ENCODE results near the gene SSC5D. TPM values are rescaled to one million over a fixed set of nuclear protein-coding genes. Genes with fewer than 3 reads are reported as not detected.

Gene SSC5D
- total and polyA plus RNA-seq, 2 experiments from 2014 or later = 0.23 to 0.69 TPM

DNA sequence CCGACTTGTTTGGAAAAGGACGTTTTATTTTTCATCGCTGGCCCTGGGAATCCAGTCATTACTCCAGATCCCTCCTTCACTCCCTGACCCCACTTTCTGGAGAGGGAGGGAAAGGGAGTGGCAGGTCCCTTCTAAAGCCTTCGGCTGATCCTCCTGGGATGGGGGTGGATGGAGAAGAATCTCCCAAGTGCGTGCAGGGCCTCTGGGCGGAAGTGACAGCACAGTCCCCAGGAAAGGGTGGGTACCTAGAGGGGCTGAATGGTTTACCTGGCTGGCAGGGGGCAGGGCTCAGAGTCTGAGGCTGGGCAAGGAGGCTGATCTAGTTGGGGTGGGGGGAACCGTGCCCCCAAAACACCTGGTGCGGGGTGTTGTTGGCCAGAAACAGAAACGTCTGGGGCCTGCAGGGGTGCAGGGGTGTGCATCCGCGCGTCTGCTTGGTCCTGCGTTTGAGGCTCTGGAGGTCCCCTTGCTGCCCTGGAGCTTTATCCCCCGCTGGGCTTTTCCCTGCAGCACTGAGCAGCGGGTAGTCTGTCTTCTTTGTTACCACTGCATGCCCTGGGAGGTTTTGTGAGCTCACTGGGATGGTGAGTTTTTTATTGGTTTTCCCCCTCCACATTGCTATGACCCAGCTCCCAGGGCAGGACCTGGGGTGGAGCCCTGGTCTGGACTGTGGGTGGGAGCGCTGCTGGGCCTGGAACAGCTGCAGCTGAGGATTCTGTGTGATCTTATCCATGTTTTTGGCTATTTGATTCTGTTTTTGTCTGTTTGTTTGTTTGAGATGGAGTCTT, 14.8 kb upstream of the SSC5D start:
- Histone ChIP-seq H3K4me3 (no peak overlapping the region), H4K20me1 (replicated peaks; ENCODE audit: insufficient read depth) (no peaks in the 10 kb centered on the region), H3K4me1 (ENCODE audit: insufficient read depth) (peaks cover 13% of the 10 kb centered on the region; the same call in 1 of the 2 replicates), H3F3A (replicated peaks; ENCODE audit: low read depth) (peaks cover 22% of the 10 kb centered on the region; the same call in 1 of the 2 replicates), H3K4me2 (peak overlapping the region; percentile 66), H3K36me3 (ENCODE audit: insufficient read depth) (no peaks in the 10 kb centered on the region), H3K79me2 (replicated peaks; ENCODE audit: insufficient read depth) (peaks cover 9% of the 10 kb centered on the region), H3K9me2 (ENCODE audit: insufficient read depth) (no peaks in the 10 kb centered on the region), H3K27me3 (ENCODE audit: insufficient read depth) (no peaks in the 10 kb centered on the region), H2AFZ (peak overlapping the region; percentile 69), H3K27ac (ENCODE audit: low read depth) (no peak overlapping the region)
- Mint-ChIP-seq H3K36me3 (ENCODE audit: low read depth) (peaks cover 4% of the 10 kb centered on the region; the same call in 1 of the 3 replicates), H3K4me1 (peaks cover 21% of the 10 kb centered on the region), H3K27ac (0 out of 2 replicates have a peak overlapping the region, but pooled peaks have one; percentile 60), H3K4me3 (no peak overlapping the region; the same call in 2 of the 3 replicates), H3K9me3 (peaks cover 3% of the 10 kb centered on the region; the same call in 1 of the 3 replicates), H3K27me3 (ENCODE audit: insufficient read depth, low read depth, poor library complexity) (peaks cover 23% of the 10 kb centered on the region)
- DNase-seq (ENCODE audit: low spot score) (no peak), ATAC-seq (peak; percentile 17)
- TF ChIP-seq STAT1 (IDR thresholded peaks at IDR 0.05; ENCODE audit: unreplicated experiment) (no peak), CREB1 (CRISPR knock-in tag; IDR thresholded peaks at IDR 0.05; ENCODE audit: low read depth) (no peak), ETS1 (IDR thresholded peaks at IDR 0.05) (no peak), JUNB (IDR thresholded peaks at IDR 0.05; ENCODE audit: unreplicated experiment) (no peak), EZH2phosphoT487 (IDR thresholded peaks at IDR 0.05; ENCODE audit: unreplicated experiment) (no peak), REST (IDR thresholded peaks at IDR 0.05; ENCODE audit: unreplicated experiment) (no peak), NANOG (IDR thresholded peaks at IDR 0.05; ENCODE audit: borderline replicate concordance) (no peak), ZNF462 (CRISPR knock-in tag; IDR thresholded peaks at IDR 0.05) (no peak), ZNF114 (CRISPR knock-in tag; IDR thresholded peaks at IDR 0.05) (no peak), ZNF331 (CRISPR knock-in tag; IDR thresholded peaks at IDR 0.05; ENCODE audit: low read depth) (no peak), CTCF (conservative IDR thresholded peaks at IDR 0.05; ENCODE audit: low read depth in 2 of 2) (no peak), EZH2 (IDR thresholded peaks at IDR 0.05; ENCODE audit: low read depth, unreplicated experiment) (no peak), POLR2AphosphoS5 (IDR thresholded peaks at IDR 0.05; ENCODE audit: low read depth) (no peak)
